Esophagus squamous epithelium (tissue), 5 donors: ENCODE data around the gene RAB36. TPM values are rescaled to one million over a fixed set of nuclear protein-coding genes. Genes with fewer than 3 reads are reported as not detected.

Experiments
- DNase-seq: peaks from one replicate; lab custom pipeline; 2025; lab: John Stamatoyannopoulos, UW
- H3K27ac ChIP-seq, 4 donors: fragments of 200-600 bp; sonication (generic); one replicate each; pipeline ENCODE4 v1.5.1; 2016 to 2019; ENCODE audit warnings: mild to moderate bottlenecking in 1 of 4
- H3K27me3 ChIP-seq, 4 donors: fragments of 200-600 bp; sonication (generic); 1 replicate in 3 of 4; 2 replicates in 1 of 4; pipeline versions ENCODE4 v1.5.1 to v1.6.0; 2017 to 2021; ENCODE audit warnings: antibody characterized with exemption in 1 of 4
- H3K36me3 ChIP-seq, 3 donors: fragments of 200-600 bp; sonication (generic); one replicate each; pipeline ENCODE4 v1.5.1; 2016 to 2019
- H3K4me1 ChIP-seq, 3 donors: fragments of 200-600 bp; sonication (generic); one replicate each; pipeline ENCODE4 v1.5.1; 2017 to 2019
- H3K4me3 ChIP-seq, 4 donors: fragments of 200-600 bp; sonication (generic); 1 replicate in 3 of 4; 2 replicates in 1 of 4; pipeline ENCODE4 v1.5.1; 2016 to 2019; ENCODE audit warnings: mild to moderate bottlenecking in 2 of 4, moderate library complexity in 1 of 4
- H3K9me3 ChIP-seq, 3 donors: fragments of 200-600 bp; sonication (generic); one replicate each; pipeline ENCODE4 v1.5.1; 2016 to 2019
- CTCF ChIP-seq, 6 experiments: fragments of 450-650 bp in 4 of 6; fragments of 200-600 bp in 2 of 6; sonication (generic) in 2 of 6; IDR thresholded peaks; one replicate each; pipeline ENCODE4 v1.5.1; 2016 to 2019; ENCODE audit warnings: antibody characterized with exemption in 6 of 6, mild to moderate bottlenecking in 4 of 6, moderate library complexity in 4 of 6
- POLR2A ChIP-seq, 4 donors: fragments of 450-650 bp; IDR thresholded peaks; one replicate each; pipeline ENCODE4 v1.6.1; 2017; ENCODE audit warnings: antibody characterized with exemption in 4 of 4, mild to moderate bottlenecking in 4 of 4, moderate library complexity in 3 of 4
- WGBS, 2 donors: methylation state at CpG; one replicate each; pipeline ENCODE4 v1.1.5; 2018; 5-methylcytosine and 5-hydroxymethylcytosine counted together
- intact Hi-C: fragments of 100-400 bp; cut with DNase I; formaldehyde crosslinking; loops from one replicate; pipeline ENCODE4 v1.15.0; 2022
- total RNA-seq, 4 donors: library from RNA; depleted of rRNA; stranded (reverse); fragments of >200 nt; gene quantifications; one replicate each; pipeline ENCODE4 v1.1.0, GENCODE V29; 2016
- donor health status: DM: yes; HTN: yes; CAD: no.

The RAB36 gene
- total RNA-seq, 4 donors from 2014 or later = 1.4 to 3.9 (median 2.3) TPM

- Histone ChIP-seq H3K9me3 (no peaks in the 10 kb centered on the region), H3K36me3 (peaks cover 0 to 9% (median 0%) of the 10 kb centered on the region in 3 donors), H3K27me3 (no peaks in the 10 kb centered on the region), H3K27ac (no peak overlapping the region), H3K4me3 (no peak overlapping the region), H3K4me1 (peaks cover 3 to 42% (median 23%) of the 10 kb centered on the region in 3 donors)
- WGBS, 2 donors = 80 to 85% methylated on average over 6 of the region's 6 CpGs
- intact Hi-C loops = no loop called here
- TF ChIP-seq CTCF (IDR thresholded peaks at IDR 0.05) (no peak), POLR2A (IDR thresholded peaks at IDR 0.05) (no peak)
- no peak for DNase-seq
Measured at GRCh38 chr22:23210428-23211170, 65.3 kb downstream of the RAB36 start.

- peaks cover 6 to 46% (median 29%) of the 10 kb centered on the region in 3 donors for H3K4me1 ChIP-seq
- H3K27me3 ChIP-seq = no peaks in the 10 kb centered on the region
- H3K4me3 ChIP-seq = no peak overlapping the region
- H3K36me3 ChIP-seq = peaks cover 0 to 9% (median 0%) of the 10 kb centered on the region in 3 donors
- no peak overlapping the region for H3K27ac ChIP-seq
- no peak for DNase-seq
- intact Hi-C loops = no loop called here
- TF ChIP-seq CTCF (IDR thresholded peaks at IDR 0.05) (no peak), POLR2A (IDR thresholded peaks at IDR 0.05) (no peak)
- 85 to 97% methylated on average over 2 to 3 of the region's 3 CpGs for WGBS, 2 donors
- no peaks in the 10 kb centered on the region for H3K9me3 ChIP-seq
Measured at GRCh38 chr22:23211622-23212021, 66.3 kb downstream of the RAB36 start.

- no peaks in the 10 kb centered on the region for H3K9me3 ChIP-seq
- intact Hi-C loops = no loop called here
- no peak overlapping the region for H3K4me3 ChIP-seq
- 76% methylated on average over 6 to 8 of the region's 10 CpGs for WGBS, 2 donors
- H3K27me3 ChIP-seq = no peaks in the 10 kb centered on the region
- no peak overlapping the region for H3K27ac ChIP-seq
- peaks cover 0 to 5% (median 0%) of the 10 kb centered on the region in 3 donors for H3K36me3 ChIP-seq
- DNase-seq = no peak
- TF ChIP-seq CTCF (IDR thresholded peaks at IDR 0.05) (no peak), POLR2A (IDR thresholded peaks at IDR 0.05) (no peak)
- H3K4me1 ChIP-seq = peaks cover 6 to 53% (median 36%) of the 10 kb centered on the region in 3 donors
Measured at GRCh38 chr22:23212061-23213021, 67.1 kb downstream of the RAB36 start.

- H3K9me3 ChIP-seq = no peaks in the 10 kb centered on the region
- H3K4me1 ChIP-seq = peaks cover 9 to 61% (median 44%) of the 10 kb centered on the region in 3 donors
- WGBS, 2 donors = 74 to 77% methylated on average over 7 of the region's 13 CpGs
- no peak overlapping the region for H3K27ac ChIP-seq
- TF ChIP-seq CTCF (IDR thresholded peaks at IDR 0.05) (no peak), POLR2A (IDR thresholded peaks at IDR 0.05) (no peak)
- no peaks in the 10 kb centered on the region for H3K27me3 ChIP-seq
- intact Hi-C loops = no loop called here
- no peak overlapping the region for H3K4me3 ChIP-seq
- H3K36me3 ChIP-seq = no peaks in the 10 kb centered on the region
- DNase-seq = no peak
Measured at GRCh38 chr22:23213022-23213555, 67.8 kb downstream of the RAB36 start.
